Activated naive CD4-positive, alpha-beta T cell treated with anti-CD3 and anti-CD28 coated beads for 36 hours (primary cell): ENCODE results near the gene SVOP. TPM values are rescaled to one million over a fixed set of nuclear protein-coding genes. Genes with fewer than 3 reads are reported as not detected.

Source experiments
- CTCF ChIA-PET: fragments of 350-600 bp; sonication (Branson Sonifier 250); formaldehyde crosslinking; loops from one replicate; lab custom pipeline; 2021; ENCODE audit warnings: antibody characterized with exemption; lab: Charles Lee
- DNase-seq: peaks from one replicate; pipeline ENCODE4 v3.0.0-alpha.2; 2020
- H3K27ac Mint-ChIP-seq: one replicate; pipeline ENCODE4 v1.8.0; 2021; ENCODE audit warnings: mild to moderate bottlenecking, mixed read lengths
- H3K27me3 Mint-ChIP-seq: one replicate; pipeline ENCODE4 v1.8.0; 2021; ENCODE audit warnings: low read depth, mixed read lengths
- H3K36me3 Mint-ChIP-seq: one replicate; pipeline ENCODE4 v1.8.0; 2021; ENCODE audit warnings: low read depth, mixed read lengths
- H3K4me1 Mint-ChIP-seq: one replicate; pipeline ENCODE4 v1.8.0; 2021; ENCODE audit warnings: low read depth, mixed read lengths
- H3K4me3 Mint-ChIP-seq: one replicate; pipeline ENCODE4 v1.8.0; 2021; ENCODE audit warnings: mild to moderate bottlenecking, moderate library complexity, mixed read lengths
- H3K9me3 Mint-ChIP-seq: one replicate; pipeline ENCODE4 v1.8.0; 2021; ENCODE audit warnings: mixed read lengths
- intact Hi-C: fragments of 100-400 bp; cut with micrococcal nuclease; formaldehyde crosslinking; loops from one replicate; pipeline ENCODE4 v1.15.1; 2023
- total RNA-seq, 2 experiments: library from RNA; stranded (reverse); gene quantifications; one replicate each; pipeline ENCODE4 v1.2.3, GENCODE V29; 2021

The SVOP gene
- total RNA-seq, 2 experiments from 2014 or later = not detected

DNA sequence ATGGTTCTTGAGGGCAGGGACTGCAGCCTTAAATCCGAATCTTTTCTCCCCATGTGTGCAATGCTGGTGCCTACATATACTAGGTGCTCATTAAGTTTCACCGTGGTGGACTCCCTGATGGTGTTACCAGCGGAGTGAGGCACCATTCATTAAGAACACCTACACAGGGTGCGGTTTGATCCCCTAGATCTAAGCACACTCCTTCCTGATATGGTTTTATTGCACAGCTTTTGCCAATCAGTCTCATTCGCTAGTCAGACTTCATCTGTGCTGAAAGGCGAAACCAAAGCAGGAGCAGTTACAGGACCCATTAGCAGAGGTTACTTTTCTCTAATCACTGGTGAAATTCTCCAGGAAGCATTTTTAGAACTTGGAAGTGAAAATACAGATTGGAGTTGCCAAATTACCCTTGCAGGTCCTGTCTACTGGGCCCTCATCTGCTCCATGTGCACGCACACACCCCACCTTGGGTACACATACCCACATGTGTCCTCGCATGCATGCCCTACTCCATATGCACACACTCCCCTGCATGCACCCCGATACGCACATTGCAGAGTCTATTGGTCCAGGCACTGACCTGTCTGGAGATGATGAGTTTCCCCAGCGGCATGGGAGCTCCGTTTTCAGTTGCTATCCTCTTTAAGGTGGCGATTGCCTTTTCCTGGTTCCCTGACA lies 82.5 kb downstream of the SVOP start:
- H3K4me3 Mint-ChIP-seq = no peak overlapping the region
- CTCF ChIA-PET = interaction anchor here (1.5 kb wide), 2 partner anchors 13 to 54 kb away, joined by 4 read pairs; no protein-coding TSS in a partner anchor
- DNase-seq = no peak
- intact Hi-C loops = no loop called here
- no peaks in the 10 kb centered on the region for H3K9me3 Mint-ChIP-seq
- no peaks in the 10 kb centered on the region for H3K27me3 Mint-ChIP-seq
- H3K27ac Mint-ChIP-seq = no peak overlapping the region
- no peaks in the 10 kb centered on the region for H3K36me3 Mint-ChIP-seq
- H3K4me1 Mint-ChIP-seq = no peaks in the 10 kb centered on the region

DNA sequence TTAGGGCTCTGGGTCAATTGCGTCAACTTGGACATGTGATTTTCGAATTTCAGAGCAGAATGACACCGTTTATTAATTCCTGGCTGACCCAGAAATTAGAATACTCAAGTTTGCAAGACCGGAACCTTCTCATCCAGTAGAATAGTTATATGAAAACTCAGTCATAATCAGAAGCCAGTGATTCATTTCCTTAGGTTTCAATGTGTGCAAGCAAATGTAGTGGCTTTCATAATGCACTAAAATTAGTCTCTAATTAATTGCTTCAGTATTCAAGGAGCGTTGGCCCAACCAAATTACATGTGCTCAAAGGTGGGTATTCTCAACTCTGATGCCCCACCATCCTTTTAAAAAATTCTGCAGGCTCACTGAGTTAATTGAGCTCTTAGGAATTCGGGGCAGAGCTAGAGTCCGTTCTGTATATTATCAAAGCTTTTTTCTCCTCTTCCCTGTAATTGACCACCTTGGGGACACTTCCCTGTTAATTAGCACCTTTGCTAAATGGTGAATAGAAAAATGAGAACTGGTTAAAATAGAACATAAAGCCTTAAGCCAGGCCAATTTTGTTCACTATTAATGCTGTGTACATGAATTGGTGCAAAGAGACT lies 85.6 kb downstream of the SVOP start:
- H3K36me3 Mint-ChIP-seq = no peaks in the 10 kb centered on the region
- H3K4me3 Mint-ChIP-seq = no peak overlapping the region
- DNase-seq = no peak
- no peak overlapping the region for H3K27ac Mint-ChIP-seq
- intact Hi-C loops = no loop called here
- CTCF ChIA-PET = no interaction called here
- H3K27me3 Mint-ChIP-seq = no peaks in the 10 kb centered on the region
- no peaks in the 10 kb centered on the region for H3K9me3 Mint-ChIP-seq
- H3K4me1 Mint-ChIP-seq = no peaks in the 10 kb centered on the region

DNA sequence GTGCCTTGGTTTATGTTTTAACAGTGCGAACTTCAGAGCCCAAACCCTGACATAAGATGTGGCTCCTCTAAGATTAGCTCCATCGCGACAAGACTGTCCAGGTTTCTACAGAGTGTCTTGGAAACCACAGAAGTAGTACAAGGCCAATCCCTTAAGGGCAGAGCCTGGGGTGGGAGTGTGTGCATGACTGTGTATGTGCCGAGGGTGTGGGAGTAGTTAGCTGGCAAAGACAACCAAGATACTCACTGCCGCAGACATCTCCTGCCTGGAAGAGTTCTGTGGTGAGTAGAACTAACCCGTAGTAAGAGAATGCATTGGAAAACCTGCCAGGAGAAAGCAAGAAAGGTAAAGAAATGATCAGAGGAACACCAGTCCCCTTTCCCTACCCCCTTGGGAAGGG lies 86.9 kb downstream of the SVOP start:
- no peak overlapping the region for H3K27ac Mint-ChIP-seq
- no peak for DNase-seq
- CTCF ChIA-PET = interaction anchor here (1.0 kb wide), 1 partner anchor 416 kb away, joined by 3 read pairs; no protein-coding TSS in a partner anchor
- H3K4me3 Mint-ChIP-seq = no peak overlapping the region
- no peaks in the 10 kb centered on the region for H3K27me3 Mint-ChIP-seq
- H3K36me3 Mint-ChIP-seq = no peaks in the 10 kb centered on the region
- H3K9me3 Mint-ChIP-seq = no peaks in the 10 kb centered on the region
- intact Hi-C loops = no loop called here
- H3K4me1 Mint-ChIP-seq = no peaks in the 10 kb centered on the region

DNA sequence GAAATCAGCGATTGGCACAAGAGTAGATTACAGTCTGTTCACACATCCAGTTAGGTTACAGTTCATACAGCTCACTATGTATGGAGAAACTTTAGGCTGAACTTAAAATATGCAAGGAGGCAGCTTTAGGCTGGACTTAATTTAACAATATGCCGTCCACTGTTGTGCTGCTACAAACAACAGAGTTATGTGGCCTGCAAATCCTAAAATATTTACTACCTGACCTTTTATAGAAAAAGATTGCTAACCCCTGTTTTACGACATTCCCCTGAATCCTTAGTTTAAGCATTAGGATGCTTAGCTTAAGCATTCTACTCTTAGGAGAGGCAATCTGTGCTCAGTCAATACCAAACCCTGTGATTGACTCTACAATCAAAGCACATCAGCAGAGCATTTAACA lies 90.1 kb downstream of the SVOP start:
- CTCF ChIA-PET = interaction anchor here (0.6 to 1.4 kb wide), 3 partner anchors 20 to 1816 kb away, joined by 3 to 14 read pairs (median 3); no protein-coding TSS in a partner anchor
- intact Hi-C loops = no loop called here
- Mint-ChIP-seq H3K36me3 (no peaks in the 10 kb centered on the region), H3K4me1 (no peaks in the 10 kb centered on the region), H3K27me3 (no peaks in the 10 kb centered on the region), H3K9me3 (no peaks in the 10 kb centered on the region), H3K27ac (no peak overlapping the region), H3K4me3 (no peak overlapping the region)
- DNase-seq = no peak

DNA sequence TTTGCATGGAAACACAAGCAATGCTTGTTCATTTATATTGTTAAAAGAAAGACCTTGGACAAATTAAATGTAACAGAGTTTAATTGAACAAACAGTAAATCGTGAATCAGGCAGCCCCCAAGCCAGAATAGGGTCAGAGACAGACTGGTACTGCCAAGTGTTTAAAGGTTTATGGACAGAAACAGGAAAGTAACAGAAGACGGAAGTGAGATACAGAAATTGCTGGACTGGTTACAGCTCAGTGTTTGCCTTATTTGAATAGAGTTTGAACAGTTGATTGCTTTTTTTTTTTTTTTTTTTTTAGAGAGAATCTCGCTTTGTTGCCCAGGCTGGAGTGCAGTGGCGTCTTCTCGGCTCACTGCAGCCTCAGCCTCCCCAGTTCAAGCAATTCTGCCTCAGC lies 90.7 kb downstream of the SVOP start:
- DNase-seq = no peak
- Mint-ChIP-seq H3K9me3 (no peaks in the 10 kb centered on the region), H3K27ac (no peak overlapping the region), H3K27me3 (no peaks in the 10 kb centered on the region), H3K4me3 (no peak overlapping the region), H3K36me3 (no peaks in the 10 kb centered on the region), H3K4me1 (no peaks in the 10 kb centered on the region)
- CTCF ChIA-PET = interaction anchor here (0.6 to 1.0 kb wide), 3 partner anchors 31 to 1815 kb away, joined by 3 read pairs; no protein-coding TSS in a partner anchor
- intact Hi-C loops = no loop called here

DNA sequence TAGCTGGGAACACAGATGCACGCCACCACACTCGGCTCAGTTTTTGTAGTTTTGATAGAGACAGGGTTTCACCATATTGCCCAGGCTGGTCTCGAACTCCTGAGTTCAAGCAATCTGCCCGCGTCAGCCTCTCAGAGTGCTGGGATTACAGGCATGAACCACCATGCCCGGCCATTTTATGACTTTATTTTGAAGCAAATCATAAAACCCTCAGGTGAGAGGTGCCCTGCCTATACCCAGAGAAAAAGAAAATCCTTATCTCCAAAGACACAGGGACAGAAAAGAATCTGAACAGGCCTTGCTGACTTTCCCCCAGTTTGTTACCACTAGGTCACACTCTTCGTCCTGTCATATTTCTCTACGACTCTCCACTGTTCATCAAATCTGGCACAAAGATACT lies 92.2 kb downstream of the SVOP start:
- CTCF ChIA-PET = no interaction called here
- DNase-seq = no peak
- intact Hi-C loops = no loop called here
- no peak overlapping the region for H3K4me3 Mint-ChIP-seq
- no peaks in the 10 kb centered on the region for H3K27me3 Mint-ChIP-seq
- H3K9me3 Mint-ChIP-seq = no peaks in the 10 kb centered on the region
- H3K36me3 Mint-ChIP-seq = no peaks in the 10 kb centered on the region
- no peaks in the 10 kb centered on the region for H3K4me1 Mint-ChIP-seq
- H3K27ac Mint-ChIP-seq = no peak overlapping the region

DNA sequence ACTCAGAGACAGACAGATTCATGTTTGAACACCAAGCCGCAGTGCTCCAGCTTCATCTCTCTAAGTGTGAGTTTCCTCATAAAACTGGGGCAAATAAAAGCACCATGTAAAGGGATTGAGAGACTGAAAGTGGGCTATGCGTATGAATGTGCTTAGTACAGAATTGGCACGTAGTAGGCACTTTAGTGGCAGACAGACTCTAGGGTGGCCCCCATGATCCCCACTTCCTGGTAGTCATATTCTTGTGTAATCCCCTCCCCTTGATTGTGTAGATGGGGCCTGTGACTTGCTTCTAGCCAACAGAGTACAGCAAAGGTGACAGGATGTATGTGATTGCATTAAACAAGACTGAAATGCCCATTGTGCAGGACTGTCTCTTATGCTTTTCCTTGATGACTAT lies 98.0 kb downstream of the SVOP start:
- Mint-ChIP-seq H3K4me1 (no peaks in the 10 kb centered on the region), H3K36me3 (no peaks in the 10 kb centered on the region), H3K27me3 (no peaks in the 10 kb centered on the region), H3K27ac (no peak overlapping the region), H3K4me3 (no peak overlapping the region), H3K9me3 (no peaks in the 10 kb centered on the region)
- intact Hi-C loops = no loop called here
- CTCF ChIA-PET = no interaction called here
- no peak for DNase-seq

DNA sequence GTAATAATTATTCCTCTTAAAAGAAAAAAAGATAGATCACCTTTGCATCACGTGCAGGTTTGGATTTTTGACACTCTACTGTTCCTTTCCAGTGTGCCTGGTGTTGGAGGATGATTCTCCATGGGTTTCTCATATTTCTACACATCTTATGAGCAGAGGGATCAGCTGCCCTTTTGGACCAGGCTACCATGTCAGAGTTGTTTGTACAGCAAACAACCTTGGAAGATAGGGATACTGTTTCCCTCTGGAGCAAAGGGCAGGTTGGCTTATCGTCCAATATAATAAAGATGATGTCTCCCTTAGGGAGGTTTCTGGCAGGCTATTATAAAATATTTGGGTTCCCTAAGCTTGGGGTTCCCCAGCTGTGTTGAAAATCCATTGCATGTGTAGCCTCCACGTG lies 98.9 kb downstream of the SVOP start:
- H3K9me3 Mint-ChIP-seq = no peaks in the 10 kb centered on the region
- H3K4me3 Mint-ChIP-seq = no peak overlapping the region
- no peak for DNase-seq
- no peak overlapping the region for H3K27ac Mint-ChIP-seq
- CTCF ChIA-PET = interaction anchor here (0.8 kb wide), 1 partner anchor 386 kb away, joined by 3 read pairs; no protein-coding TSS in a partner anchor
- intact Hi-C loops = no loop called here
- no peaks in the 10 kb centered on the region for H3K27me3 Mint-ChIP-seq
- H3K4me1 Mint-ChIP-seq = no peaks in the 10 kb centered on the region
- H3K36me3 Mint-ChIP-seq = no peaks in the 10 kb centered on the region

DNA sequence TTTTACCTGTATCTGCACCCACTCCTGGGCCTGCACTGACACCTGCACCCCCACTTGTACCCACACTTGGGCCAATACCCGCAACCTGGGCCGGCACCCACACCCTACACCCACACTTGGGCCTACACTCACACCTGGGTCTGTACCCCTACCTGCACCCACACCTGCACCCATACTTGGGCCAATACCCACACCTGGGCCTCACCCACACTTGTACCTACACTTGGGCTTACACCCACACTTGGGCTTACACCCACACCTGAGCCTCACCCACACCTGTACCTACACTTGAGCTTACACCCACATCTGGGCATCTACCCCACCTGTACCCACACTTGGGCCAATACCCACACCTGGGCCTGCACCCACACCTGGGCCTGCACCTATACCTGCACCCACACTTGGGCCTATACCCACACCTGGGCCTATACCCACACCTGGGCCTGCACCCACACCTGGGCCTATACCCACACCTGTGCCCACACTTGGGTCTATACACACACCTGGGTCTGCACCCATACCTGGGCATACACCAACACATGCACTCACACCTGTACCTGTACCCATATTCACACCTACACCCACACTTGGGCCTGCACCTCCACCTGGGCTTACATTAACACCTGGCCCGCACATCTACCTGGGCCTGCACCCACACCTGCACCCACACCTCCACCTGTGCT lies 101.8 kb downstream of the SVOP start:
- intact Hi-C loops = no loop called here
- H3K9me3 Mint-ChIP-seq = no peaks in the 10 kb centered on the region
- H3K36me3 Mint-ChIP-seq = no peaks in the 10 kb centered on the region
- CTCF ChIA-PET = no interaction called here
- no peak overlapping the region for H3K27ac Mint-ChIP-seq
- no peak for DNase-seq
- H3K27me3 Mint-ChIP-seq = no peaks in the 10 kb centered on the region
- H3K4me1 Mint-ChIP-seq = no peaks in the 10 kb centered on the region
- no peak overlapping the region for H3K4me3 Mint-ChIP-seq

DNA sequence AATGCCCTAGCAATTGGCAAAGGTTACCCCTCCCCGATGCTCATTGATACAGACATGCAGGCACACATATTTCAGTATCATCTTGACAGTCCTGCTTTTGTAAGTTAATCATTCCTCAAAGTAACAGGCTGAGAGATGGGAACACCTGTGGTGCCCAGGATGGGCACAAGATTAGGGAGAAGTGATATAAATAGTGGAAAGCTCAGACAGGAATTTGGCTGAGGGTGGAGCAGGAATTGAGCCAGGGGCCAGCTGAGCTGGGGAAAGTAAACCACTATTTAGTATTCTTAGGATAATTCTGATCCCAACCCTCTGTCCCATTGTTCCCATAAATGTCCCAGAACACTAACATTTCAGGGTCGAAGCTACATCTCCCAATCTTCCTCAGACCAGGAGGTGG lies 102.7 kb downstream of the SVOP start:
- intact Hi-C loops = no loop called here
- CTCF ChIA-PET = no interaction called here
- Mint-ChIP-seq H3K4me1 (no peaks in the 10 kb centered on the region), H3K4me3 (no peak overlapping the region), H3K36me3 (no peaks in the 10 kb centered on the region), H3K27ac (no peak overlapping the region), H3K27me3 (no peaks in the 10 kb centered on the region), H3K9me3 (no peaks in the 10 kb centered on the region)
- DNase-seq = no peak

DNA sequence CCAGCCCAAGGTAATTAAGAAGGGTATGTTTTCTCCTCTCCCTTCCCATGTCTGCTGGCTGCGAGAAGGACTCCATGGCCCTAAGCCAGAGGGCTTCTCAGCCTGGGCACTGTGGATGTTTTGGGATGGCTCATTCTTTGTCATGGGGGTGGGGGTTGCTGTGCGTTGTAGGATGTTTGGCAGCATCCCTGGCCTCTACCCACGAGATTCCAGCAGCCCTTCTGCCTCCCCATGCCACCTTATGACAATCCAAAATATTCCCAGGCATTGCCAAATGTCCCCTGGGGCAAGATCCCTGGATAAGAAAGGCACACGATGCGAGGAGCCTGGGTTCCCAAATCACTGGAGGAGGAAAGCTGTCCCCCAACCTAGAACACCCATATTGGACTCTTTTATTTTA lies 104.5 kb downstream of the SVOP start:
- Mint-ChIP-seq H3K27ac (no peak overlapping the region), H3K9me3 (no peaks in the 10 kb centered on the region), H3K36me3 (no peaks in the 10 kb centered on the region), H3K27me3 (no peaks in the 10 kb centered on the region), H3K4me1 (no peaks in the 10 kb centered on the region), H3K4me3 (no peak overlapping the region)
- CTCF ChIA-PET = no interaction called here
- no peak for DNase-seq
- intact Hi-C loops = no loop called here

DNA sequence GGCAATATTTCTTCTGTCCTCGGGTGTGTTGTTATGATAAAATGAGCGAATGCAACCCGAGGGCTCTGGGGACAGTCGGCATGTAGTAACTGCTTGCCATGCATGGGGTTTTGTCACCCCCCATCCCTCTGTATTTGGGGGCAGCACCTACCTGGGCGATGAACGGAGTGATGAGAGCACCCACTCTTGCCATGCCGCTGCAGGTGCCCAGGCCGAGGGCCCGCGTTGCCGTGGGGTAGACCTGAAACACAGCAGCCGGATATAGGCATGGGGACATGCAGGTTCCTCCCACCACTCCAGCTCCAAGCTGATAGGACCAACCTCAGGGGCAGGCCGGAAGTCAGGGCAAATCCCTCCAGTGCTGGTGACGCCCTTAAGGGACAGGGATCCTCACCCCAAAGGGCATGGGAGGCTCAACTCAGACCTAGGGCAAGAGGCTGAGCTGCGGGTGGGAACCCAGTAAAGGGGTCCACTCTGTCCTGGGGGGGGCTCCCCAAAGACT lies 105.2 kb downstream of the SVOP start:
- Mint-ChIP-seq H3K27me3 (no peaks in the 10 kb centered on the region), H3K9me3 (no peaks in the 10 kb centered on the region)
- intact Hi-C loops = no loop called here

More for the DNA sequence above, 105.2 kb downstream of the SVOP start:
- Mint-ChIP-seq H3K27ac (no peak overlapping the region), H3K36me3 (no peaks in the 10 kb centered on the region), H3K4me3 (no peak overlapping the region), H3K4me1 (no peaks in the 10 kb centered on the region)
- CTCF ChIA-PET = no interaction called here
- DNase-seq = no peak
